Measurements from ENCODE around the gene UGT1A9. TPM values are rescaled to one million over a fixed set of nuclear protein-coding genes. Genes with fewer than 3 reads are reported as not detected.

UGT1A9 gene
- total and polyA plus RNA-seq, 2 of the 13 experiments (the other 11 are each of a cell fraction or from before 2014, with no cell fraction given), result 0.07 TPM; not detected in 1

GRCh38 chr2:233756429-233757081 lies 84.9 kb downstream of the UGT1A9 start (continued):
- TF ChIP-seq MTF2 (CRISPR knock-in tag; IDR thresholded peaks at IDR 0.05; ENCODE audit: borderline replicate concordance), result no peak
- no peak for TF ChIP-seq ZNF274 (CRISPR knock-in tag; IDR thresholded peaks at IDR 0.05)
- no peak for TF ChIP-seq ZNF101 (CRISPR knock-in tag; IDR thresholded peaks at IDR 0.05; ENCODE audit: borderline replicate concordance, low read depth)
- TF ChIP-seq, protein P1, sequence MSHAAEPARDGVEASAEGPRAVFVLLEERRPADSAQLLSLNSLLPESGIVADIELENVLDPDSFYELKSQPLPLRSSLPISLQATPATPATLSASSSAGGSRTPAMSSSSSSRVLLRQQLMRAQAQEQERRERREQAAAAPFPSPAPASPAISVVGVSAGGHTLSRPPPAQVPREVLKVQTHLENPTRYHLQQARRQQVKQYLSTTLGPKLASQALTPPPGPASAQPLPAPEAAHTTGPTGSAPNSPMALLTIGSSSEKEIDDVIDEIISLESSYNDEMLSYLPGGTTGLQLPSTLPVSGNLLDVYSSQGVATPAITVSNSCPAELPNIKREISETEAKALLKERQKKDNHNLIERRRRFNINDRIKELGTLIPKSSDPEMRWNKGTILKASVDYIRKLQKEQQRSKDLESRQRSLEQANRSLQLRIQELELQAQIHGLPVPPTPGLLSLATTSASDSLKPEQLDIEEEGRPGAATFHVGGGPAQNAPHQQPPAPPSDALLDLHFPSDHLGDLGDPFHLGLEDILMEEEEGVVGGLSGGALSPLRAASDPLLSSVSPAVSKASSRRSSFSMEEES (CRISPR knock-in tag; IDR thresholded peaks at IDR 0.05), result peak; percentile 73
- TF ChIP-seq PRMT3 (CRISPR knock-in tag; IDR thresholded peaks at IDR 0.05; ENCODE audit: borderline replicate concordance, low read depth), result no peak
- no peak for TF ChIP-seq ZNF224 (CRISPR knock-in tag; IDR thresholded peaks at IDR 0.05)
- TF ChIP-seq SALL1 (CRISPR knock-in tag; IDR thresholded peaks at IDR 0.05), result peak; percentile 82
- no peak for TF ChIP-seq NPAS2 (CRISPR knock-in tag; IDR thresholded peaks at IDR 0.05; ENCODE audit: borderline replicate concordance)
- TF ChIP-seq IRF9 (CRISPR knock-in tag; IDR thresholded peaks at IDR 0.05; ENCODE audit: borderline replicate concordance), result no peak; the same call in 1 of the 2 replicates
- TF ChIP-seq MED13 (CRISPR knock-in tag; IDR thresholded peaks at IDR 0.05), result no peak
- no peak for TF ChIP-seq XRCC5 (optimal IDR thresholded peaks at IDR 0.05; ENCODE audit: low read length)
- TF ChIP-seq, protein P2, sequence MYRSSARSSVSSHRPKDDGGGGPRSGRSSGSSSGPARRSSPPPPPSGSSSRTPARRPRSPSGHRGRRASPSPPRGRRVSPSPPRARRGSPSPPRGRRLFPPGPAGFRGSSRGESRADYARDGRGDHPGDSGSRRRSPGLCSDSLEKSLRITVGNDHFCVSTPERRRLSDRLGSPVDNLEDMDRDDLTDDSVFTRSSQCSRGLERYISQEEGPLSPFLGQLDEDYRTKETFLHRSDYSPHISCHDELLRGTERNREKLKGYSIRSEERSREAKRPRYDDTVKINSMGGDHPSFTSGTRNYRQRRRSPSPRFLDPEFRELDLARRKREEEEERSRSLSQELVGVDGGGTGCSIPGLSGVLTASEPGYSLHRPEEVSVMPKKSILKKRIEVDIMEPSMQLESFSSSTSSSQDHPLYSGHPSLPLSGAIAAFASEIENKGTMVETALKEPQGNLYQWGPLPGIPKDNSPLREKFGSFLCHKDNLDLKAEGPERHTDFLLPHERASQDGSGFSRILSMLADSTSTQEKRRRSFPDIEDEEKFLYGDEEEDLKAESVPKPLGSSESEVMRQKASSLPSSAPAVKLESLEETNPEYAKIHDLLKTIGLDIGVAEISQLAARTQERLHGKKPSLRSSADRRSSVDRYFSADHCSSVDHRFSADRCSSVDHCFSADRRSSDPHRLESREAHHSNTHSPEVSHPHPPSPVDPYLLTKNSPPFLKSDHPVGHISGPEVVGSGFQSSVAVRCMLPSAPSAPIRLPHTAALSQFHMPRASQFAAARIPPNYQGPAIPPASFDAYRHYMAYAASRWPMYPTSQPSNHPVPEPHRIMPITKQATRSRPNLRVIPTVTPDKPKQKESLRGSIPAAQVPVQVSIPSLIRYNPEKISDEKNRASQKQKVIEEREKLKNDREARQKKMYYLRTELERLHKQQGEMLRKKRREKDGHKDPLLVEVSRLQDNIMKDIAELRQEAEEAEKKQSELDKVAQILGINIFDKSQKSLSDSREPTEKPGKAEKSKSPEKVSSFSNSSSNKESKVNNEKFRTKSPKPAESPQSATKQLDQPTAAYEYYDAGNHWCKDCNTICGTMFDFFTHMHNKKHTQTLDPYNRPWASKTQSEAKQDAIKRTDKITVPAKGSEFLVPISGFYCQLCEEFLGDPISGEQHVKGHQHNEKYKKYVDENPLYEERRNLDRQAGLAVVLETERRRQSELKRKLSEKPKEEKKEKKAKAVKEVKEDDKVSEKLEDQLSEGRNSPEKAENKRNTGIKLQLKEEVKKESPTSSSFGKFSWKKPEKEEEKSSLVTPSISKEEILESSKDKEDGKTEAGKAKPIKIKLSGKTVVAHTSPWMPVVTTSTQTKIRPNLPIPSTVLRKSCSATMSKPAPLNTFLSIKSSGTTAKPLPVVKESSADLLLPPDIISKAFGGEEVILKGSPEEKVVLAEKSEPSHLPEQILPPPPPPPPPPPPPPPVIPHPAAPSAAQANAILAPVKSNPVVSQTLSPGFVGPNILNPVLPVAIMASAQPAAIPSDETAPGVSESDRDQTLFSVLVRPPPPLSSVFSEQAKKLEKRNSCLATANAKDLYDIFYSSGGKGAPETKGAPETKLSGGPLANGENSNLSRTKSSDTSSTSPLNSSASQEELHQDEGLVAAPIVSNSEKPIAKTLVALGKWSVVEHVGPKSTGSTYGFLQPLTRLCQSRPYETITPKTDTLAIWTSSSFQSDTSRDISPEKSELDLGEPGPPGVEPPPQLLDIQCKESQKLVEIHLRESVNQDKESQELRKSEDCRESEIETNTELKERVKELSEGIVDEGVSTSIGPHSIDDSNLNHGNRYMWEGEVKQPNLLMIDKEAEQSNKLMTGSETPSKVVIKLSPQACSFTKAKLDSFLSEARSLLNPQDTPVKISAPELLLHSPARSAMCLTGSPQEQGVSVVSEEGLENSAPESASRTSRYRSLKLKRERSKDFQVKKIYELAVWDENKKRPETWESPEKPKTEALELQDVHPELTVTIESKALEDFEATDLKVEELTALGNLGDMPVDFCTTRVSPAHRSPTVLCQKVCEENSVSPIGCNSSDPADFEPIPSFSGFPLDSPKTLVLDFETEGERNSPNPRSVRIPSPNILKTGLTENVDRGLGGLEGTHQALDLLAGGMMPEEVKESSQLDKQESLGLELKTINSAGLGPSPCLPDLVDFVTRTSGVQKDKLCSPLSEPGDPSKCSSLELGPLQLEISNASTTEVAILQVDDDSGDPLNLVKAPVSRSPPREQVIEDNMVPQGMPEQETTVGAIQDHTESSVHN (CRISPR knock-in tag; IDR thresholded peaks at IDR 0.05), result no peak
- TF ChIP-seq SALL2 (CRISPR knock-in tag; IDR thresholded peaks at IDR 0.05), result 0 out of 2 replicates have a peak, but pooled peaks have one; percentile 56
- TF ChIP-seq ZNF329 (CRISPR knock-in tag; IDR thresholded peaks at IDR 0.05; ENCODE audit: low read depth), result no peak
- TF ChIP-seq ISL2 (CRISPR knock-in tag; IDR thresholded peaks at IDR 0.05), result peak; percentile 93
- TF ChIP-seq CBX2 (IDR thresholded peaks at IDR 0.05; ENCODE audit: low read depth, low read length), result peak; percentile 83; the same call in 1 of the 2 replicates
- TF ChIP-seq CBX2 (CRISPR knock-in tag; IDR thresholded peaks at IDR 0.05; ENCODE audit: low read depth), result peak; percentile 94; the same call in 1 of the 2 replicates
- TF ChIP-seq ZNF136 (CRISPR knock-in tag; IDR thresholded peaks at IDR 0.05; ENCODE audit: low read depth), result no peak
- no peak for TF ChIP-seq ZNF709 (CRISPR knock-in tag; IDR thresholded peaks at IDR 0.05)
